Smooth muscle cell (in vitro differentiated cells): Measurements from ENCODE around the gene SLC23A3. TPM values are rescaled to one million over a fixed set of nuclear protein-coding genes. Genes with fewer than 3 reads are reported as not detected.

ENCODE experiments used
- DNase-seq: peaks from one replicate; lab custom pipeline; 2025; ENCODE audit not compliant: unreplicated experiment; lab: John Stamatoyannopoulos, UW
- H2AFZ ChIP-seq: fragments of 200-600 bp; sonication (generic); 2 replicates; pipeline ENCODE4 v1.6.0; 2016; ENCODE audit warnings: antibody characterized with exemption, low read depth, mild to moderate bottlenecking
- H3F3A ChIP-seq: fragments of 200-600 bp; sonication (generic); 2 replicates; pipeline ENCODE4 v1.6.0; 2017; ENCODE audit warnings: antibody characterized with exemption, low read depth
- H3K27ac ChIP-seq: fragments of 200-600 bp; sonication (generic); 2 replicates; pipeline ENCODE4 v1.5.1; 2016; ENCODE audit warnings: low read depth, mild to moderate bottlenecking
- H3K27me3 ChIP-seq: fragments of 200-600 bp; sonication (generic); 2 replicates; pipeline ENCODE4 v1.6.1; 2016; ENCODE audit warnings: low read depth, mild to moderate bottlenecking
- H3K36me3 ChIP-seq: fragments of 200-600 bp; sonication (generic); 2 replicates; pipeline ENCODE4 v1.5.1; 2016; ENCODE audit warnings: low read depth
- H3K4me1 ChIP-seq: fragments of 200-600 bp; sonication (generic); 2 replicates; pipeline ENCODE4 v1.5.1; 2016; ENCODE audit warnings: low read depth
- H3K4me2 ChIP-seq: fragments of 200-600 bp; sonication (generic); 2 replicates; pipeline ENCODE4 v1.6.0; 2016; ENCODE audit warnings: mild to moderate bottlenecking
- H3K4me3 ChIP-seq: fragments of 200-600 bp; sonication (generic); 2 replicates; pipeline ENCODE4 v1.5.1; 2016; ENCODE audit warnings: mild to moderate bottlenecking
- H3K79me2 ChIP-seq: fragments of 200-600 bp; sonication (generic); 2 replicates; pipeline ENCODE4 v1.6.0; 2016; ENCODE audit warnings: low read depth, mild to moderate bottlenecking
- H3K9ac ChIP-seq: fragments of 200-600 bp; sonication (generic); 2 replicates; pipeline ENCODE4 v1.6.0; 2016; ENCODE audit warnings: low read depth
- H3K9me3 ChIP-seq: fragments of 200-600 bp; sonication (generic); replicated peaks from 2 replicates; pipeline ENCODE4 v1.5.1; 2016; ENCODE audit warnings: low read depth
- H4K20me1 ChIP-seq: fragments of 200-600 bp; sonication (generic); 2 replicates; pipeline ENCODE4 v1.6.0; 2016; ENCODE audit warnings: low read depth
- CTCF ChIP-seq: fragments of 200-600 bp; sonication (generic); IDR thresholded peaks from 2 replicates; pipeline ENCODE4 v1.5.1; 2017; ENCODE audit warnings: borderline replicate concordance, mild to moderate bottlenecking, antibody characterized with exemption; ENCODE audit not compliant: insufficient read depth, poor library complexity, severe bottlenecking
- WGBS: methylation state at CpG from one replicate; pipeline ENCODE4 v1.1.7; 2016; ENCODE audit warnings: low lambda C conversion rate; 5-methylcytosine and 5-hydroxymethylcytosine counted together
- polyA plus RNA-seq: library from polyadenylated mRNA; unstranded; fragments of >200 nt; fragmentation: Nextera tagmentation; extraction: Ambion mirVana; gene quantifications from 2 replicates; pipeline ENCODE4 v1.2.1, GENCODE V29; 2016
- total RNA-seq: library from RNA; depleted of rRNA; stranded (reverse); fragments of >200 nt; gene quantifications from 2 replicates; pipeline ENCODE4 v1.2.3, GENCODE V29; 2014

The SLC23A3 gene
- total and polyA plus RNA-seq, 2 experiments from 2014 or later = not detected

- Histone ChIP-seq H2AFZ (no peak overlapping the region), H3K36me3 (no peaks in the 10 kb centered on the region), H4K20me1 (peaks cover 7% of the 10 kb centered on the region), H3K9ac (no peak overlapping the region), H3F3A (no peaks in the 10 kb centered on the region), H3K4me3 (no peak overlapping the region), H3K9me3 (no peaks in the 10 kb centered on the region), H3K79me2 (peaks cover 14% of the 10 kb centered on the region), H3K27me3 (no peaks in the 10 kb centered on the region), H3K4me2 (no peak overlapping the region), H3K27ac (no peak overlapping the region), H3K4me1 (no peaks in the 10 kb centered on the region)
- no peak for TF ChIP-seq CTCF
- DNase-seq = no peak
- 93% methylated on average over 8 of the region's 8 CpGs for WGBS
These were observed 12.7 kb upstream of the SLC23A3 start for GRCh38 chr2:219182331-219183150.

GRCh38 chr2:219181531-219181930 is 11.7 kb upstream of the SLC23A3 start:
- Histone ChIP-seq H2AFZ (no peak overlapping the region), H3K4me1 (no peaks in the 10 kb centered on the region), H3K9me3 (no peaks in the 10 kb centered on the region), H3K79me2 (peaks cover 14% of the 10 kb centered on the region), H3K36me3 (no peaks in the 10 kb centered on the region), H3K9ac (no peak overlapping the region), H3K4me2 (no peak overlapping the region), H3K27ac (no peak overlapping the region), H4K20me1 (peaks cover 7% of the 10 kb centered on the region), H3F3A (no peaks in the 10 kb centered on the region), H3K4me3 (no peak overlapping the region), H3K27me3 (no peaks in the 10 kb centered on the region)
- no peak for DNase-seq
- WGBS = 92% methylated on average over 6 of the region's 6 CpGs
- no peak for TF ChIP-seq CTCF

GRCh38 chr2:219180961-219181360 is 11.1 kb upstream of the SLC23A3 start:
- Histone ChIP-seq H3K27ac (no peak overlapping the region), H3K79me2 (peaks cover 14% of the 10 kb centered on the region), H2AFZ (no peak overlapping the region), H3K4me1 (peaks cover 1% of the 10 kb centered on the region), H3F3A (no peaks in the 10 kb centered on the region), H3K36me3 (no peaks in the 10 kb centered on the region), H3K9me3 (no peaks in the 10 kb centered on the region), H3K27me3 (no peaks in the 10 kb centered on the region), H3K9ac (no peak overlapping the region), H3K4me3 (no peak overlapping the region), H3K4me2 (no peak overlapping the region), H4K20me1 (peaks cover 7% of the 10 kb centered on the region)
- DNase-seq = no peak
- no peak for TF ChIP-seq CTCF
- 90% methylated on average over 5 of the region's 5 CpGs for WGBS
